ELR (cell line): ENCODE results near the gene MIDN.
"Not testable (repeated sequence)": the region's sequence is repeated elsewhere in the genome, so short reads cannot be mapped to it uniquely, and the experiment has no call there.

Source experiments
- DNase-seq: peaks from one replicate; pipeline ENCODE4 v3.0.0-alpha.2; 2015; ENCODE audit warnings: low read depth

The MIDN gene

DNA sequence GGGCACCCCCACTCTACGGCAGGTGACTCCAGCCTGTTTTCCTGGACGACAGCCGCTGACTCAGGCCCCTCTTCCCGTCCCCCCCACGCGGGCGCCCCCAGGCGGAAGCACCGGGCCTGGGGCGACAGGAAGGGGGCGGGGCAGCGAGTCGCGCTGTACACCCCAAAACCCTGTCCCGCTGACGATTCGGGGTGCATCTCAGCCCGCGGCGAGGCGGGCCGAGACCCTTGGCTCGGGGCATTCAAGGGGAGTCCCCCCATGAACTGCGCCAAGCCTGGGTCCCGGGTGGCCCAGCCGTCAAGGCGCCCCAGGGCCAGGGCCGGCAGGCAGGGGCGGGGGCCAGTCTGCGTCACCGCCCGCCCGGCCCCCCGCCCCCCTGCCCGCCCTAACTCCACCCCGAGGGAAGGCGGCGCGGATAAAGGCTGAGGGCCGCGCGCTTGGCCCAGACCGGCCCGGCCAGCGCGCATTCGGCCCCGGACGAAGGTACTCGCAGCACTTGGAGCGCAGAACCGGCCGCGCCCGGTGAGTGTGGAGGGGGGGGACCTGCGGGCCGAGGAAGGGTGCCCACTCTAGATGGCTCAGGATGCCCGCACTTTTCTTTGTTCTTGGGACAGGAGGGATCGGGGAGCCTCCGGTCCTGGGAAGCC is at the start of gene MIDN:
MIDN (plus strand) TSS at position 445 of the 647 bp plus-strand sequence. CDS start 1,714 bp downstream, outside the sequence.
- DNase-seq = peak; percentile 90

DNA sequence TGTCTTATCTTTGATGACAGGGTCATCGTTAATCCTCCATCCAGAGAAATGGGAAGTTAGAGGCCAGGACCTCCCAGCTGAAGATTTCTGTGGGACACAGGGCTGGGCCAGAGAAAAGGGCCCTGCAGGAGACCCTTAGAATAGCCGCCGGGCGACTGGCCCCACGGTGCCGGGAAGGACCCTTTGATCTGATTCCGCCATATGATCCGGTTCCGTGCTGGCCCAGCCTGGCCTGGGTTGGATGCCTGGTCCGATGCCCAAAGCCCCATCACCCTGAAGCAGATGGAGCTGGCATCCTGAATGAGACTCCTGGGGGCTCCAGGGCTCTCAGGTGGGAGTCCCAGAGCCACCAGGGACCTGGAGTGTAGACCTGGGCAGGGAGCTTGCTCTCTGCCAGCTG is 48.9 kb upstream of the MIDN start:
- DNase-seq = no peak

DNA sequence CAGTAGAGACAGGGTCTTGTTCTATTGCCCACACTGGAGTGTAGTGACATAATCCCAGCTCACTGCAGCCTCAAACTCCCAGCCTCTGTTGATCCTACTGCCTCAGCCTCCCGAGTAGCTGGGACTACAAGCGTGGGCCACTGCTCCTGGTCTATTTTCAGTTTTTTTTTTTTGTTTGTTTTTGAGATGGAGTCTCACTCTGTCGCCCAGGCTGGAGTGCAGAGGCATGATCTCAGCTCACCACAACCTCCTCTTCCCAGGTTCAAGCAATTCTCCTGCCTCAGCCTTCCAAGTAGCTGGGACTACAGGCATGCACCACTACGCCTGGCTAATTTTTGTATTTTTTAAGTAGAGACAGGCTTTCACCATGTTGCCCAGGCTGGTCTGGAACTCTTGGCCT is 47.8 kb upstream of the MIDN start:
- not testable (repeated sequence) for DNase-seq

DNA sequence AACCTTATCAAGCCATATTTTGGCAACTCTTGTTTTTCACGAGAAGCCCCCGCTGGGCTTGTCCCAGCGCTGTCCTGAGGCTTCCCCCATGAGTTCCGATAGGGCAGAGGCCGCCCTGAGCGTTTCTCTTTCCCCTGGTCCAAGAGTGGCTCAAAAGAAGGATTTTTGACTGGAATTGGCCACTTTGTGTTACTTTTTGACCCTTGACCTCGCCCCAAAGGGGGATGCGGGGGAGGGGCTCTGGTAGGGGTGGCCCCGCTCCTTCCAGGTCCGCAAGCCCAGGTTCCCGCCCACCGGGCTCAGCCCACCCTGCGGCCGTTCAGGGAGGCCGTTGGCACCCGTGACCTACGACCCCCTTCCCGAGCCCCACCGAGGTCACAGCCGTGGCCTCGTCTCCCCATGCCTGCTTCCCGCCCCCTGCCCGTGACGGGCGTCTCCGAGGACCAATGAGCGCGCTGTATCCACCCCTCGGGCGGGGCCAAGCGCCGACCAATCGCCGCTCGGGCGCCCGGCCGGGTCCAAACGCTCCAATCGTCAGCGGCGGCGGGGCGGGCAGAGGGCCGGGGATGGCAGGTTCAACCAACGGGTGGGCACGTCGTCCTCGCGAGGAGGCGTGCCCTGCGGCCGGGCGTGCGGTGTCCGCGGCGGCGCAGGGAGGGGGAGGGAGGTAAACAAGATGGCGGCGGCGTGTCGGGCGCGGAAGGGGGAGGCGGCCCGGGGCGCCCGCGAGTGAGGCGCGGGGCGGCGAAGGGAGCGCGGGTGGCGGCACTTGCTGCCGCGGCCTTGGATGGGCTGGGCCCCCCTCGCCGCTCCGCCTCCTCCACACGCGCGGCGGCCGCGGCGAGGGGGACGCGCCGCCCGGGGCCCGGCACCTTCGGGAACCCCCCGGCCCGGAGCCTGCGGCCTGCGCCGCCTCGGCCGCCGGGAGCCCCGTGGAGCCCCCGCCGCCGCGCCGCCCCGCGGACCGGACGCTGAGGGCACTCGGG is 43.0 kb upstream of the MIDN start, which contains the start of gene STK11:
STK11 (plus strand) TSS at position 665 of the 986 bp plus-strand sequence. CDS start 1,136 bp downstream, outside the sequence.
- peak; percentile 98 for DNase-seq

DNA sequence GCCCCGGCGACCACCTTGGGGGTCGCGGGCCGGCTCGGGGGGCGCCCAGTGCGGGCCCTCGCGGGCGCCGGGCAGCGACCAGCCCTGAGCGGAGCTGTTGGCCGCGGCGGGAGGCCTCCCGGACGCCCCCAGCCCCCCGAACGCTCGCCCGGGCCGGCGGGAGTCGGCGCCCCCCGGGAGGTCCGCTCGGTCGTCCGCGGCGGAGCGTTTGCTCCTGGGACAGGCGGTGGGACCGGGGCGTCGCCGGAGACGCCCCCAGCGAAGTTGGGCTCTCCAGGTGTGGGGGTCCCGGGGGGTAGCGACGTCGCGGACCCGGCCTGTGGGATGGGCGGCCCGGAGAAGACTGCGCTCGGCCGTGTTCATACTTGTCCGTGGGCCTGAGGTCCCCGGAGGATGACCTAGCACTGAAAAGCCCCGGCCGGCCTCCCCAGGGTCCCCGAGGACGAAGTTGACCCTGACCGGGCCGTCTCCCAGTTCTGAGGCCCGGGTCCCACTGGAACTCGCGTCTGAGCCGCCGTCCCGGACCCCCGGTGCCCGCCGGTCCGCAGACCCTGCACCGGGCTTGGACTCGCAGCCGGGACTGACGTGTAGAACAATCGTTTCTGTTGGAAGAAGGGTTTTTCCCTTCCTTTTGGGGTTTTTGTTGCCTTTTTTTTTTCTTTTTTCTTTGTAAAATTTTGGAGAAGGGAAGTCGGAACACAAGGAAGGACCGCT is 42.1 kb upstream of the MIDN start:
- DNase-seq = peak; percentile 25

DNA sequence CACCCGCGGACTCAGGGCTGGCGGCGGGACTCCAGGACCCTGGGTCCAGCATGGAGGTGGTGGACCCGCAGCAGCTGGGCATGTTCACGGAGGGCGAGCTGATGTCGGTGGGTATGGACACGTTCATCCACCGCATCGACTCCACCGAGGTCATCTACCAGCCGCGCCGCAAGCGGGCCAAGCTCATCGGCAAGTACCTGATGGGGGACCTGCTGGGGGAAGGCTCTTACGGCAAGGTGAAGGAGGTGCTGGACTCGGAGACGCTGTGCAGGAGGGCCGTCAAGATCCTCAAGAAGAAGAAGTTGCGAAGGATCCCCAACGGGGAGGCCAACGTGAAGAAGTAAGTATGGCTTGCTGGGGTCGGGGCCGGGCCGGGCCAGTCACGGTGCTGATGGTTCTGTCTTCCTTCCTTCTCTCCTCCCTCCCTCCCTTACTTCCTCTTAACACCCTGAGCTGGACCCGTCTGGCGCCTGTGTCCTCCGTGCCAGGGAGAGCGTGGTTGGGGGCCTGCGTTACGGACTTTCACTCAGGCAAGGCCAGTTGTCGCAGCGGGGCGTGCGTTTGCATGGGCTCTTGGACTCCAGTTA is 41.4 kb upstream of the MIDN start:
- DNase-seq = peak; percentile 29

DNA sequence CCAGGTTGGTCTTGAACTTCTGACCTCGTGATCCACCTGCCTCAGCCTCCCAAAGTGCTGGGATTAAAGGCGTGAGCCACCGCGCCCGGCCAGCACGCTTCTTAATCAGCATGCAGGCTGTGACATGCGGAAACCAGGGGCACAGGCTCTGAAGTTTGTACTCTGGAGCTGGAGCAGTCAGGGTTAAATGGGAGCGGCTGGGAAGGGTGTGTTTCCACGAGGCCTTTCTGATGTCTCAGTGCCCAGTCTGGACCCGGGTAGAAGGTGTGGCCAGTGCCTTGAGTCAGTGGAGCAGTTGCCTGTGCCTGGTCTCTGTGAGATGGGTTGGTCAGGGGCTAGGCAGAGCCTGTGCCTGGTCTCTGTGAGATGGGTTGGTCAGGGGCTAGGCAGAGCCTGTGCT is 39.6 kb upstream of the MIDN start:
- DNase-seq = peak; percentile 49

DNA sequence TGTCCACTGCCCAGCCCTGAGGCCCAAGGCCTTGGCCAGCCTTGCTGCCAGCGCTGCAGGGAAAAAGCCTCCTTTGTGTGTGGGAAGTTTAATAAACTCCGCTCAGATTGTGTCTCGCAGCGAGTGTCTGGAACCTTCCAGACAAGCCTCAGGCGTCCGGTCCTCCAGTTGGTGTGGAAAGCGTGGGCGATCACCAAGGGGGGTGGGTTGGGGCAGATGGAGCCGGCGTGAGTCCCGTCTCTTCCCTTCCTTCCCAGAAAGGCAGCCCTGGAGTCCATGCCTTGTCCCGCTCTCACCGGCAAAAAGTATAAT is 38.2 kb upstream of the MIDN start:
- DNase-seq = no peak

DNA sequence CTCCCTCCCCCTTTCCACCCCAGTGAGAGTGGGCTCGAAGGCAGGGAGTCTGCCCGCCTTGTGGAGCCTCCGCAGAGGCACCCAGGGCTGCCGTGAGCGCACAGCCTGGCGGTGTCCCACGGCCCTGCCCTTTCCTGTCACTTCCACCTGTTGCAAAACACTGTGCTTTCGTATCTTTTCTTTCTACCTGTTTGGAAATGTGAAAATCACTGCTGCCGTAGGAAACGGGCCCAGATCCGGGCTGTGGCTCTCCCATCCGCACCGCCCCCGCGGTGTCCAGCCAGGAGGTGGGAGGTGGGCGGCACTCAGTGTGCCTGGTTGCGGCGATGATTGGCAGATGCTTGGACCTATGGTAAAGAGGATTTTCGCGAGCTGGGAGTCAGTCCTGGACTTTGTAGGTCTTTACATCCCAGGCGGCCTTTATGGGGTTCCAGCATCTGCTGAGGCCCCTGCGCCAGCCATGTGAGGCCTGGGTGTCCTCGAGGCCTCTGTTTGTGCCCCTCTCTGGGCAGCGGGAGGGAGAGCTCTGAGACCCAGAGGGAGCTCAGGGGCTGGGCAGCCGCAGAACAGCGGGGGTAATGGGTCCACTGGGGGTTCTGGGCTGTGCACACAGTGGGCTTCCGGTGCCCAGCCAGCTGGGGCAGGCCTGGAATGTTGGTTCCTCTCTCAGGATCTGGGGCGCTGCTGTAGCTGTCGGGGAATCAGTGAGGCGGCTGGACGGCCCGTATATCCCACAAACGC is 36.7 kb upstream of the MIDN start:
- no peak for DNase-seq

DNA sequence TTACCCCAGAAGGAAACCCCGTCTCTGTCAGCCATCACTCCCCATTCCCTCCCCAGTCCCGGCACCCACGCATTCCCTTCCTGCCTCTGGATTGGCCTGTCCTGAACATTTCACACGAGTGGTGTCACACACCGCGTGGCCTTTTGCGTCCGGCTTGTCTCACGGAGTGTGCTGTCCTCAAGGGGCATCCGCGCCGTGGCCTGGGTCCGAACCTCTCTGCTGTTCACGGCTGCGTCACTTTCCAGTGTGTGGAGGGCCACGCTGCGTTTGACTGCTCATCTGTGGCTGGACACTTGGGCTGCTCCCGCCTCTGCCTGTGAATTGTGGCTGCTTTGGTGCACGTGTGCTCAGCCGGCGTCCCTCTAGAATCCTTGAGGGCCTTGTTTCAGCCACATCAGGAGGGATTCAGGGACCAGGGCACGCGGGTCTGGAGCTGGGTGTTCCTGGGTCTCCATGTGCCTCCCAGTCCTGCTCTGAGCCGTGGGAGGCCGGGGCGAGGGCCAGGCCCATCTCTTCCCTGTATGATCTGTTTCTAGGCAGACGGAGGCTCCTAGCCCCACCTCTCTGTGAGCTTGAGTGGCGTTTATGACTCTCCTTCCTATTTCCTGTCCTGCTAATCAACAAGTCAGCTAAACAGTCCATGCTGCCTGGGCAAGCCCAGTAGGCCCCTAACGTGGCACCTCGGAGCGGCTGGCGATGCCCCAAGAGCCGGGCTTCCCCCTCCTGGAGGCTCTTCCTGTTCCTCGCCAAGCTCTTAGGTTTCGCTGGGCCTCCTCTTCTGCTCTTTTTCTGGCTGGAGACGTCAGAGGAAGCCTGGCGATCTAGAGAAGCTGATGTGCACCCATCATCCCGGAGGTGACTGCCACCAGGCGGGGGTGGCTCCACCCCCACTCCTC is 34.7 kb upstream of the MIDN start:
- peak; percentile 88 for DNase-seq

DNA sequence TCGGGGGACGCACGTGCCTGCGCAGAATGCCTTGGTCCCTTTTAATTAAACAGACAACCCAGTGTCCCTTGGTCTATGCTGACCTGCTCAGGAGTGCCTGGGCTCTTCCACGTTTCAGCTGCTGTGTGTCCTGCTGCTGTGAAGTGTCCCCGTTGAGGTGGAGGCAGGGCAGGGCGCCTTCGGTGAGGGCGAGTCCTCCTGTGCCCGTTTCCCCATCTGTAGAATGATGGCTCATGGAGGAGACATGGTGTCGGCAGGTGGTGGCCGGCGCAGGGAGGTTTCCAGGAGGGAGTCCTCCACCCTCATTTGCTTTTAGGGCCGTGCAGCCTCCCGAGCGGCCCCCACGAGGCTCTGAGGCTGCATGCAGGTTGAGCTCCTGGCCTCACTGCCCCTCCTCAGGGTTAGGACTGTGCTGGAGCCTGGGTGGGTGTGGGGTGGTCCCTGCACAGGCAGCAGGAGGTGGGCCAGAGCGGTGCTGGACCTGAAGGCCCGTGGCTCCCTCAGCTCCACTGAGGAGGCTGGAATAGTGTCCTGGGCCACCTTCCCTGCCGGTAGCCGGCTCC is 34.0 kb upstream of the MIDN start:
- no peak for DNase-seq

DNA sequence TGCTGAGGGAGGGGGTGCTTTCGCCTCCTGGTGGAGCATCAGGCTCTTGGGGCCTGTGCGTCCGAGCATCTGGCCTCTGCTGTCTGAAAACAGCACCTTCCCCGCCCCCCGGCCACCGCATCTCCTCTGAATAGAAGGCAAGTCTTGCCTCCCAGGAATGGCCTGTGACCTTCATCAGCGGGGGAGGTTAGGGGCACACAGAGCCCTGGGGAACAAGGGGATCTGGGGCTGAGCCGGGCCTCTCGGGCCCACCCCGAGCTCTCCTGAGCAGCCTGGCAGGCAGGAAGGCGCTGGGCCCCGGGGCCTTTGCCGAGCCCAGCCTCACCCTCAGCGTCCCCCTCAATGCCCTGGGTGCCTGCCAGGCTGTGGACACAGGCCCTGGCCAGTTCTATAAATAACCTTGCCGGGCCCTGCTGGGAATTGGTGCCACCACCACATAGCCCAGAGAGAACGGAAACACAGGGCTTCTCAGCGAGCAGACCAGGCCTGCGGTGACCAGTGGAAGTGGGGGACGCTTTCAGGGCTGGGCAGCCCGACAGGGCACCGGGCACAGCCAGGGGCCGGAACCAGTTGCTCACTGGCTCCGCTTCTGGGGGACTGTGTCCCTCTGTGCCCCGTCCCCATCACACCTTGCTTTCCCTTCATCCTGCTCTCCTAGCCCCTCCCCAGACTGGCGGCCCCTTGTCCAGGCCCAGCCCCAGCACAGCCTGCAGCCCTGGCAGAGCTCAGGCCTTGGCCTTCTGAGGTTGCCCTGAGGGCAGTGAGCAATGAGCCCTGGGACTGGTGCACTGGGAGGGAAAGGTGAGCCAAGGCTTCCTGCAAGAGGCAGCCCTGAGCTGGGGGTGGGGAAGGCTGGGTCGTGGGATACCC is 33.3 kb upstream of the MIDN start:
- peak; percentile 79 for DNase-seq

DNA sequence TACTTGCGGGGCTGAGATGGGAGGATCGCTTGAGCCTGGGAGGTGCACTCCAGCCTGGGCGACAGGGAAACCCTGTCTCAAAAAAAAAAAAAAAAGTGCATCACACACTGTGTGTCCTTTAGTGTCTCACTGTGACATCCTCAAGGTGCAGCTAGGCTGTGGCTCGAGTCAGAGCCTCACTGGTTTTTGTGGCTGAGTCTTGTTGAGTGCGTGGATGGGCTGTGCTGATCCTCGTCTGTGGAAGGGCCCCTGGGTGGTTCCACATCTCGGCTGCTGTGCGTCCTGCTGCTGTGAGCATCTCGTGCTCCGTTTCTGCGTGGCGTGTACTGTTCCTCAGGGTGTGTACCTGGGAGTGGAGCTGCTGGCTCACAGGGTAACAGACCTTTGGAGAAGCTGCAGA is 31.6 kb upstream of the MIDN start:
- DNase-seq = no peak

DNA sequence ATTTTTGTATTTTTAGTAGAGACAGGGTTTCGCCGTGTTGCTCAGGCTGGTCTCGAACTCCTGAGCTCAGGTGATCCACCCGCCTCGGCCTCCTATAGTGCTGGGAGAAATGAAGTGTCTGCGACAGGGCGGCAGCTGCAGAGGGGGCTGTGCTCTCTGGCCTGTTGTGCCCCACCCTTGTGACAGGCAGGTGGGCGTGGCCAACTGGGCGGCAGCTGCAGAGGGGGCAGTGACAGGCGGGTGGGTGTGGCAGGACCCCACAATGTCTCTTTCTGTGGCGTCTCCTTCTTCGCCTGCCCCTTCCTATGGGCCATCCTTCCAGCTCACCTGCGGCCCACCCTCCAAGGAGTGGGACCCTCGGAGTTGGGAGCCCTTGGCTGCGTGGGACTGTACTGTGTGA is 31.0 kb upstream of the MIDN start:
- no peak for DNase-seq

DNA sequence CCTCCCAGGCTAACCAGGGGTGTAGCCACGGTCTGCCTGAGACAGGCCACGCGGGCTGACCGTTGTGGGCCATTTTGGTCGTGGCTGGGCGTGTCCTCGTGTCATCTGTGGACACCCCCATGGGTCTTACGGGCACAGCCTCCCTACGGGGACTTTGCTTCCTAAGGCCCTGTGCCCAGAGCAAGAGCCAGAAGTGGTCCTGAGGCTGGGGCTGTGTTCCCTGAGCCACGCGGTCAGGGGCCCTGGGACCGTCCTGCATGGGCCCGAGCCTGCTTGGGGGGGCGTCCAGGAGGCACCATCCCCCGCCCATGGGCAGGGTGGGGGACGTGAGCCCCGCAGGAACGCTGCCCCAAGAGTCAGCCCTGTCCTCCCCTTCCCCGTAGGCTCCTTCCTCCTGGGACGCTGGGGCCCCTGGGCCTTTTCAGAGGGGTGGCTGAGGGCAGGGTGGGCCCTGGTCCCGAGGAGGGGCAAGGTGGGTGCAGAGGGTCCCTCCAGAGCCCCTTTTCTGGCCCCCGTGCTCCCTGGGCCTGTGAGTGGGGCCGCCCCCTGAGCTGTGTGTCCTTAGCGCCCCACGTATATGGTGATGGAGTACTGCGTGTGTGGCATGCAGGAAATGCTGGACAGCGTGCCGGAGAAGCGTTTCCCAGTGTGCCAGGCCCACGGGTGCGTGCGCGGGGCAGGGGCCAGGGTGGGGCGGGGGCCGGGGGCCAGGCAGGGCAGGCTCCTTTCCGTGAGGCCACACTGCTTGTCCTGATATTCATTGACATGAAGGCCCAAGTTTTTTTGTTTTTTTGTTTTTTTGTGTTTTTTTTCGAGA is 29.4 kb upstream of the MIDN start:
- DNase-seq = no peak

DNA sequence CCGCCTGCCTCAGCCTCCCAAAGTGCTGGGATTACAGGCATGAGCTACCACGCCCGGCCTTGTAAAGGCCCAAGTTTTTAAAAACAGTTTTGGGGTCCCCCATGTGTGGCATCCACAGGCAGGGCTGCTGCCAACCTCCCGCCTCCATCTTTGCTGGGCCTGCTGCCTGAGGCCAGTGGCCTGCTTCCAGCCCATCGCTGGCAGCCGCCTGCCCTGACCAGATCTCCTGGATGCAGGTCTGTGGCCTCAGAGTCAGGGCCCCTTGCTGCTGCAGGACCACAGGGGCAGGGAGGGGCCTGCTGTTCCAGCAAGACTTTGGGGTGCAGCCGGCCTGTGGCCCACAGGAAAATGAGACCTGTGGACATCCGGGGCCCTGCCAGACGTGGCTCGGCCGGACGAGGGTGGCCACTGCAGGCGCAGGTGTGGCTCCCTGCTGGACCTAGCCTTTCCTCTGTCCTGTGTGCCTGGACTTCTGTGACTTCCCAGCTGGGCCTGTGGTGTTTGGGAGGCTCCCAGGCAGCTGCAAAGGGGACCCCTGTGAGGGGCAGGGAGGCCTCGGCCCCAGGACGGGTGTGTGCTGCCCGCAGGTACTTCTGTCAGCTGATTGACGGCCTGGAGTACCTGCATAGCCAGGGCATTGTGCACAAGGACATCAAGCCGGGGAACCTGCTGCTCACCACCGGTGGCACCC is 28.5 kb upstream of the MIDN start:
- no peak for DNase-seq

DNA sequence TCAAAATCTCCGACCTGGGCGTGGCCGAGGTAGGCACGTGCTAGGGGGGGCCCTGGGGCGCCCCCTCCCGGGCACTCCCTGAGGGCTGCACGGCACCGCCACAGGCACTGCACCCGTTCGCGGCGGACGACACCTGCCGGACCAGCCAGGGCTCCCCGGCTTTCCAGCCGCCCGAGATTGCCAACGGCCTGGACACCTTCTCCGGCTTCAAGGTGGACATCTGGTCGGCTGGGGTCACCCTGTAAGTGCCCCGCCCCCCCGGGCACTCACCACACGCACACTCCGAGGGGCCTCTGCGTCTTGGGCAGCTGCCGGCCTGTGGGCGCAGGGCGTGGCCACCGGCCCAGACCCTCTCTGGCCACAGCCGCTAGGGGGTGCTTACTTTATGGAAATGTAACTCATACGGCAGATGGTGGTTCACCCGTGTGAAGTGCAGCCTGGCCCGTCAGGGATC is 27.9 kb upstream of the MIDN start:
- DNase-seq = no peak
